Tibial nerve (tissue), 3 donors: ENCODE data around the gene CAMK2N2.

ENCODE experiments used
- POLR2A ChIP-seq, 2 donors: fragments of 450-650 bp; IDR thresholded peaks; one replicate each; pipeline ENCODE4 v1.6.1; 2017; ENCODE audit warnings: antibody characterized with exemption in 2 of 2, mild to moderate bottlenecking in 2 of 2, moderate library complexity in 2 of 2
- TF ChIP-seq, protein P1 (sequence below), 5 experiments: fragments of 200-600 bp in 3 of 5; fragments of 450-650 bp in 2 of 5; sonication (generic) in 3 of 5; IDR thresholded peaks; one replicate each; pipeline ENCODE4 v1.5.1; 2016 to 2019; ENCODE audit warnings: antibody characterized with exemption in 5 of 5, mild to moderate bottlenecking in 3 of 5, moderate library complexity in 2 of 5

DNA sequence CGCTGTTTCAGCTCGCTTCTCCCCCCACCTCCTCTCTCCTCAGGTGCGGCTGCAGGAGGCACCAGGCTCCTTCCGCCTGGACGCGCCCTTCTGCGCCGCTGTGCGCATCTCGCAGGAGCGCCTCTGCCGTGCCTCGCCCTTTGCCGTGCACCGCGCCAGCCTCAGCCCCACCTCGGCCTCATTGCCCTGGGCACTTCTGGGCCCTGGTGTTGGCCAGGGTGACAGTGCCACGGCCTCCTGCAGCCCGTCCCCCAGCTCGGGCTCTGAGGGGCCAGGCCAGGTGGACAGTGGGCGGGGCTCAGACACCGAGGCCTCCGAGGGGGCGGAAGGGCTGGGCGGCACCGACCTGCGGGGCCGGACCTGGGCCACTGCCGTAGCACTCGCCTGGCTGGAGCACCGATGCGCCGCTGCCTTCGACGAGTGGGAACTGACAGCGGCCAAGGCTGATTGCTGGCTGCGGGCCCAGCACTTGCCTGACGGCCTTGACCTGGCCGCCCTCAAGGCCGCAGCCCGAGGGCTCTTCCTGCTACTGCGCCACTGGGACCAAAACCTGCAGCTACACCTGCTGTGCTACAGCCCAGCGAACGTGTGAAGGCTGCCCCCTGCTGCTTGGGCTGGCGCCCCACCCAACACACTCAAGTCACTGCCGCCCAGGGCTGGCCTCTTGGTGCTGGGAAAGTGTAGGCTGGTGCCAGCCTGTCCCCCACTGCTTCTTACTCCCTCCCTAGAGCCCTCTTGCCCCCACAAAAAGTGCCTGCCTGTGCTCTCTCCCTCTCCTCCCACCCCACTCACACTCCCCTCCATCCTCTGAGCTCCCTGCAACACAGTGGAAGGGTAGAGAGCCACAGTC is 19.7 kb downstream of the CAMK2N2 start:
- TF ChIP-seq POLR2A (IDR thresholded peaks at IDR 0.05): no peak
- TF ChIP-seq, protein P1, sequence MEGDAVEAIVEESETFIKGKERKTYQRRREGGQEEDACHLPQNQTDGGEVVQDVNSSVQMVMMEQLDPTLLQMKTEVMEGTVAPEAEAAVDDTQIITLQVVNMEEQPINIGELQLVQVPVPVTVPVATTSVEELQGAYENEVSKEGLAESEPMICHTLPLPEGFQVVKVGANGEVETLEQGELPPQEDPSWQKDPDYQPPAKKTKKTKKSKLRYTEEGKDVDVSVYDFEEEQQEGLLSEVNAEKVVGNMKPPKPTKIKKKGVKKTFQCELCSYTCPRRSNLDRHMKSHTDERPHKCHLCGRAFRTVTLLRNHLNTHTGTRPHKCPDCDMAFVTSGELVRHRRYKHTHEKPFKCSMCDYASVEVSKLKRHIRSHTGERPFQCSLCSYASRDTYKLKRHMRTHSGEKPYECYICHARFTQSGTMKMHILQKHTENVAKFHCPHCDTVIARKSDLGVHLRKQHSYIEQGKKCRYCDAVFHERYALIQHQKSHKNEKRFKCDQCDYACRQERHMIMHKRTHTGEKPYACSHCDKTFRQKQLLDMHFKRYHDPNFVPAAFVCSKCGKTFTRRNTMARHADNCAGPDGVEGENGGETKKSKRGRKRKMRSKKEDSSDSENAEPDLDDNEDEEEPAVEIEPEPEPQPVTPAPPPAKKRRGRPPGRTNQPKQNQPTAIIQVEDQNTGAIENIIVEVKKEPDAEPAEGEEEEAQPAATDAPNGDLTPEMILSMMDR (IDR thresholded peaks at IDR 0.05): peak in 2 of 5 experiments; percentile 8 to 17
